HG03460 (cell line): ENCODE data around the gene UBE3A.

Source experiments
- ATAC-seq: cut with Tn5 transposase; IDR thresholded peaks from one replicate; pipeline ENCODE4 v1.9.1; 2021; ENCODE audit not compliant: unreplicated experiment

Gene UBE3A

GRCh38 chr15:25333049-25333448, 105.8 kb downstream of the UBE3A start:
- no peak for ATAC-seq

DNA sequence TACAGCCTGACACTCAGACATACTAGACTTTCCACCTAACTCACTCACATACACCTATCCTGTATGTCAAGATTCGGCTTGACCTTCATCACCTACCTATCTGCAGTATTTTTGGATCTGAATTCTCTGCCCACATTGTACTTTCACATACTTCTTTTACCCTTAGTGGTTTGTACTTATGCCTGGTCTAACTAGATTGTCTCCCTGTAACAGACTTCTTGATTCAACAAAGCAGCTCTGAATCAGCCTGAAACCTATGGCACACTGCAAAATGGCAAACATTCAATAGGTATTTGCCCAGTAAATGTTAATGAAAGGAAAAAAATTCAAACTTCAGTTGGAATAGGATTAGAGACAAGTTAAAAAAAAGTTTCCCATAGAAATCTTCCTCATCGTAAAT, 106.5 kb downstream of the UBE3A start:
- ATAC-seq, result no peak

- no peak for ATAC-seq
Observed at GRCh38 chr15:25331860-25332259, 107.0 kb downstream of the UBE3A start.

- ATAC-seq, result no peak
Observed at GRCh38 chr15:25331404-25331803, 107.4 kb downstream of the UBE3A start.

DNA sequence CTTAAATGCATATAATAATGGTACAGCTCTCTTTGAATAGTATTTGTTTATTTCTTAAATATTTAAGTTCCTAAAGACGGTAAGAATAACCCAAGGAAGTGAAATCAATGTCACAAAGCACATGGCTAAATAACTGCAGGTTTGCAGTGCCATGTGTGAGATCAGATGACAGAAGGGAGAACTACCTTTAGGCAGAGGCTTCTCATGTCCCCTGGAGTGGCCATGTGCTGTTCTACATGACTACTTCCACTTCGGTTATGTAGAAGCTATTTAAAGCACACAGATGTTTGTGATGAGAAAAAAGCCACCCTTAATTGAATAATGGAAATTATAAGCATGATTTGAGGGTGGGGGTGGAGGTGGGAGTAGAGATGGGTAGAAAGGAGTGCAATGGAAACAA, 109.1 kb downstream of the UBE3A start:
- ATAC-seq, result no peak

DNA sequence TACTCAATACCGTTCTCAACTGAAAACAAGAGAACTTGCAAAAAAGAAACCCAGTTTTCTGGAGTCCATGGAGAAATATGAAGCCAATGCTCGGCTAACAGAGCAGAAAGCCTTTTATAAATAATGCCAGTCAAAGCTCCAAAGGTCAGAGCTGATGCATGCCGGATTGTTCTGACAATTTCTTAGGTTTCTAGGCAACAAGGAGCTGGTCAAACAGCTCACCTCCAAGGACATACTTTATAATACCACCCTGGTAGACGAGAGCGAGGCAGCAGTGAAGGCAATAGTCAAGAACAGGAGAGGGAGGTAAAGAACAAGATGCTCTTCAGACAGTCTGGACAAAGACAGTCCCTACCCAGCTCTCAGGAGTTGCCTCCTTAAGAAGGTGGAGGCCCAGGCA, 111.1 kb downstream of the UBE3A start:
- no peak for ATAC-seq

- no peak for ATAC-seq
Observed at GRCh38 chr15:25325187-25325586, 113.6 kb downstream of the UBE3A start.

- ATAC-seq, result no peak
Observed at GRCh38 chr15:25323420-25323819, 115.4 kb downstream of the UBE3A start.

DNA sequence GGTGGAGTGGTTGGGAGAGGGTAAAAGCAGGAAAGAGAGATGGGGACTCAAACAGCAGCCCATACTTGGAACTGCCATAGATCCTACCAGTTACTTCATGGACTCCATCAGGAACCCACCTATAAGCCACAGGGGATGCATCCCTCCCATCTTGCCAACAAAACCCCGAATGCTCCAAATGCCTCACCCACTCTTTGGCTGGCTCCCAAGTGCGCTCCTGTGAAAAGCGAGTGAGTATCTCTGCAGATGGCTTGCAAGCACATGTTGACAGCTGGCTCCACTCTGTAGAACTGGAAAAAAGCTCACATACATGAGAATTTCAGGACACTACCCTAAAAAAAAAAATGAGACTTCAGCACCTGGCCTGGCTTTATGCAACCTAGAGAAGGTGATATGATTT, 151.0 kb downstream of the UBE3A start:
- ATAC-seq, result no peak
